NCI-H2171 treated with DMSO at 0.1 percent for 48 hours (cell line): ENCODE data around the gene ARHGEF16.
A peak's percentile ranks its signal among the peaks of the same experiment; 100 is the strongest.

Experiments used
- DNase-seq: peaks from one replicate; lab custom pipeline; 2025; lab: John Stamatoyannopoulos, UW

The ARHGEF16 gene

DNA sequence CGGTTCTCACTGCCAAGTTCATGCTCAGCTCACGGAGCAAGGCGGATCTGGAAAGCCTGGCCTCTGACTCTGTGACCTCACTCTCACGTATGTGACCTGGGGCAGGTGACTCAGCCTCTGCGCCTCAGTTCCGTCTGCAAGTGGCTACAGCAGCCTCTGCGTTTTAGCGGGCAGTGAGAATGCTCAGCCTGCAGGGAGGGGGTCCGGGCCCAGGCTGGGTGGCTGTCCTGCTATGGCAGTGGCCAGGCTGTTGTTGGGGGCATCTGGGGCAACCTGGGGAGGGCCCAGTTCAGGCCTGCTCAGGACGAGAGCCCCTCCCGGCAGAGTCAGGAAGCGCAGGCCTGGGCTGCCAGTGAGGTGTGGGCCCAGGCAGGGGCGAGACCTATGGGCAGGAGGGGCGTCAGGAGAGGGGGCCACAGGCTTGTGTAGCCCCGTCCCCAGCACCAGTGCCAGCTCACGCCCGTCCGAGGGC lies 27.9 kb downstream of the ARHGEF16 start:
- no peak for DNase-seq

DNA sequence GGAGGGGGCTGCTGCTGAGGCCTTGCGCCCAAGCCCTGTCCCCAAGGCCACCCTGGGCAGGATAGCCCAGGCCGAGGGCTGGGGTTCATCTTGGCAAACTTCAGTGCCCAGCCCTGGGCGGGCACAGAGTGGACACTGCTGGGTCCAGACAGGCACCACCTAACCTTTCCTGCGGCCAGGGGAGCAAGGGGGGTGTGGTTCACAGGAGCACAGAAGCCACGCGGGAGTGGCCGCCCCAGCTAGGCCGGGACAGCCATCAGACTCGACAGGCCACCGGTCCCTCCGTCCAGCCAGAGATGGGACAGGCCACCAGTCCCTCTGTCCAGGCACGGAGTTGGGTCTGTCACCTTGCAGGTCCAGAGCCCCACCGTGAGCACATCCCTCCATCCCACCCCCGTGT lies 28.9 kb downstream of the ARHGEF16 start:
- DNase-seq, result no peak

DNA sequence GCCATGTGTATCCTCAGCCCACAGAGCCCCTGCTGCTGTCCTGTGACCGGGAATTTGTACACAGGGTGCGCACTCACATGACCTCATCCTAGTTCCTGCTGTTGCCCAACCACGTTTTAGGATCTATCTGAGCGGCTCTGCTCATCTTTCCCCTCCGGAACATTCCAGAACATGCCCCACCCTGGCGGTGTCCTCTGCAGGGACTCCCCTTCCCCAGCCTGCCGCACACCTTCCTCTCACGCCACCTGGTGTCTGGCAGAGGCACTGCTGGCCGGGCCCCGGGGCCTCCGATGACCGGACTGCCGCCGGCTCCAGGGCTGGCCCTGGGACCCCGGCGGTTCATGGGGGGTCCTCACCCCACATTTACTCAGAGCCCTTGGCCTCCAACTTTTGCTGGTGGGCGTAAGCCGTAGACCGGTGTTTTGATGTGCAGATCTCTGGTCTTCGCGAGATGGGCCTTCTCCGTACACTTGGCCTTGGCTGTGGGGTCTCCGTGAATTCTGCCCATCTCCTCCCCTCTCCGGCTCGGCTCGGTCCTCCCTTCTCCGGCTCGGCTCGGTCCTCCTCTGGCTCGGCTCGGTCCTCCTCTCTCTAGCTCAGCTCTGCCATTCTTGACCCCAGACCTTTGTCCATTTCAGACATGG lies 29.5 kb downstream of the ARHGEF16 start:
- no peak for DNase-seq

GRCh38 chr1:3485016-3485415 lies 30.6 kb downstream of the ARHGEF16 start:
- DNase-seq, result no peak

- no peak for DNase-seq
Observed at GRCh38 chr1:3488432-3488831, 34.0 kb downstream of the ARHGEF16 start.

DNA sequence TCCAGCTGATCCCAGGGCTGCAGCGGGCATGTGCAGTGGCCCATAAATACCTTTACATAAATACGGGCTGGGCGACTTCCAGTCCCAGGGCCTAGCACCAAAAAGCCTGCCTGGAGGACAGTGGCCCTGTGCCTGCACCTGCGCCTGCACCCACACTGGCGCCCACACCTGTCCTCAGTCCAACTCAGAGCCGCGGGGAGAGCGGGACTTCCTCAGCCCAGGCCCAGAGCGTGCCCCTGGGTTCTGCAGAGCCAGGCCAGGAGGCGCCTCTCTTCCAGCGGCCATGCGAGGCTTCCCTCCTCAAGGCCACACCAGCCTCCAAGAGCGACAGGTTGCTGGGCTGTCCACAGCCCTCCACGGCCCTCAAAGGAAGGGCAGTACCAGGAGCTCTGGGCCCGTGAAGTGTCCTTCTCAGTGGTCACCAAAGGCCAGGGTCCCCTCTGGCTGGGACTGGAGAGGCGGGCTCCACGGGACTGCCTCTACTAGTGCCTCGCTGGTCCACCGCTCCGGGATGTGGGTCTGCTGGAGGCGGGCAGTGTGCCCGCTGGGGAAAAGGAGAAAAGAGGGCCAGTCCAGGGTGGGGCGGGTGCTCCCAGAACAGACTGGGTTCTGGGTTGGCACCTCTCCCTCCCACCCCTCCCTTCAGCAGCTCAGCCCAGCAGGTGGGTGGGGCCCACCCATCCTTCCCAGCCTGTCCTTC lies 35.7 kb downstream of the ARHGEF16 start:
- DNase-seq, result no peak

DNA sequence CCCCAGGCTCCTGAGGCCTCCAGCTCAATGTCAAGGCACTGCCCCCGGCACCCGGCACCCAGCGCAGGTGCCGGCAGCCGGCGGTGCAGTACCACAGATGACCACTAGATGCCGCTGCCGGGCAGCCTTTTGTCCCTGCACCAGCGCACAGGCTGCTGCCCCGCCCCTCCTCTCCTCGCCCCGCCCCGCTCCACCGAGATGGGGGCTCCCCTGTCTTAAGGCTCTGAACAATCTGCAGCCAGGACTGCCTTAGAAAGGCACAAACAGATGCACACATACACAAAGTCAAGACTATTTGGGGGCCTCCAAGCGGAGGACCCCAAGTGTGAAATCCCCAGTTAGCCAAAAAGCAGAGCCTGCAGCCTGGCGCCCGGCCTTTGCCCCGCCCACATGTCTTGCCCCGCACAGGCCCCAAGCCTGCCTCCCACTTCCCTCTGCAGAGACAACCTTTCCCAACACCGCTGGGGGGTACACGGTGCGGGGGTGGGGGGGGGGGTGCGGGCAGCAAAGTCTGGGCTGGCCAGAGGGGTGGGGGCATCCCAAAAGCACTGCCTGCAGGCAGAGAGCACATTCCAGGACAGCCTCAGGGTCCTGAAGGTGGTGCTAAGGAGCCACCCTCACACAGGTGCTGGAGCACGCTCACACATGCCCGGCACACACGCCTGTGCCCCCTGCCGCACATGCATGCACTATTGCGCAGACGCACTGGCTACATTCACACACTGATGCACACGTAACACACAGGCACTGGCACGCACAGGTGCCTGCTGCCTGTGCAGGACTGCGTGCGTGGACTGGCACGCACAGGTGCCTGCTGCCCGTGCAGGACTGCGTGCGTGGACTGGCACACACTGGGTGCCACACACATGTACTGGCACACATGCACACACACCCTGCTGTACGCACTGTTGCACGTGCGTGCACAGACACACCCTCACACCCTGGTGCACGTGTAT lies 37.1 kb downstream of the ARHGEF16 start:
- DNase-seq, result peak; percentile 63

- DNase-seq, result no peak
Observed at GRCh38 chr1:3492545-3493246, 38.2 kb downstream of the ARHGEF16 start.

DNA sequence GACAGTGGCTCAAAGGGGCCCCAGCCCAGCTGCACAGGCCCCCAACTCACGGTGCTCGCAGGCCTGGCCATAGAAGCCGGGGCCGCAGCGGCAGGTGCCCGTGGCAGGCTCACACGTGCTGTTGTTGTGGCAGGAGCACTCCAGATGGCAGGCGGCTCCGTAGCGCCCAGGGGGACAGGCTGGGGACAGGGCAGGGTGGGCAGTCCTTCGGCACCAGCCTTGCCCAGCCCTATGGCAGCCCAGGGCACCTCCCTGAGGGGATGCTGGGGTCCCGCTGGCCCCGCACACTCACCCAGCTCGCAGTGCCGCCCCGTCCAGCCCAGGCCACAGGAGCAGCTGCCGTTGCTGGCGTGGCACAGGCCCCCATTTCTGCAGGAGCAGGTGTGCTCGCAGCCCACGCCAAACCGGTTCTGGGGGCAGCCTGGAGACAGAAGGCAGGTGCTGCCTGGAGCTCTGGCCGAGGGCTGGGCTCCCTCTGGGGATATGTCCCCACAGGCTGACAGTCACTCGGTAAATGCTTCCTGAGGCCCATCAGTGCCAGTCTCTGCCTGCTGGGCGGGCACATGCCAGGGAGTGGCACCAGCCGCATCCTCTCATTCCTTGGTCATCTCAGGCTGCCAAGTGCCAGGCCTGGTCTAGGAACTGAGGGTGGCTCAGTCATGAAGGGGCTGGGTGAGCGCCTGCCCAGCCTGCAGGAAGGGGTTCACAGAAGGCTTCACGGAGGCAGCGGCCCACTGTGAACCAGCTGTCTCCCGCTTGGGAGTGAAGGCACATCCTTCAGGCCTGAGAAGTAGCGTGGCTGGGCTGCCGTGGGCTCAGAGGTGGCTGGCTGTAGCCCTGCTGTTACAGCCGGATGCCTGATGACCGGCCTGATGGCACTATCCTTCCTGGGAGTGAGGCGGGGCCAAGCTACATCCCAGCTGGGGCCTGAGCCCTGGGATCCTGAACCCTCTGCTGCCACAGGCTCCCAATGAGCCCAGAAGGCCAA lies 40.1 kb downstream of the ARHGEF16 start:
- peak; percentile 36 for DNase-seq

DNA sequence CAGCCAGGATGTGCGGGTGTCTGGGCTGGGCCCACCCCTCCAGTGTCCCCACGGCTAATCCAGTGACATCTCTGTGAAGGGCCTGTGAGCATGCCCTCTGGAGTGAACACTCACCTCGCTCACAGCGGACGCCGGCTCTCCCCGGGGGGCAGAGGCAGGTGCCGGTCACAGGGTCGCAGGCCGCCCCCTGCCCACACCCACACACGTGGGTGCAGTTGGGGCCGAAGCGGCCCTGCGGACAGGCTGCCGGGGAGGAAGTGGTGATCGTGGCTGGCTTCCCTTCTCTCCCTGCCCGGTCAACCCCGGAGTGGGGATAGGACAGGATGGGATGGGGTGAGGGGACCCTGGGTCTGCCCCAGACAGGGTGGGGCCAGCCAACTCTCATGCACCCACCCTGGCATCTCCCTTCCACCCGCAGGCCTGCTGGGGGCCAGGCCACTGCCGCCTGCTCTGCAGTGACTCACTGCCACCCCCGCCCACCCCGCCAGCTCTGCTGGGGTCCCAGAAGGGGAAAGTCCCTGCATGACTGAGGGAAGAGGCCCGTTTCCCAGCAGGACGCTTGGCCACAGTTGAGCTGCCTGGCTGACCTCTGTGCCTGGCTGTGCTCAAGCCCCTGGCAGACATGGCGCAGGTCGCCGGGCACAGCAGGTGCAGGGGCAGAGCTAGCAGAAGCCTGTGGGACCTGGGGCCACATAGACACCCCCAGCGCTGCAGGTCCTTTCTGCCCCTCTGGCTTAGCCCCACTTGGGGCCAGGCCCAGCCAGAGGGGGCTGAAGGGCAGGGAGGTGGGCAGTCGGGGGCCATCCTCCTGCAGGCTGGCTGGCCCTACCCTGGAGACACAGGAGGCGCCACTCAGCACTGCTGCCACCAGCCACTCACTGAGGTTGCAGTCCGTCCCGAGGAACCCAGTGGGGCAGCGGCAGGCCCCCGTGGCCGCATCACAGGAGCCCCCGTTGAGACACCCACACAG lies 41.6 kb downstream of the ARHGEF16 start:
- no peak for DNase-seq

DNA sequence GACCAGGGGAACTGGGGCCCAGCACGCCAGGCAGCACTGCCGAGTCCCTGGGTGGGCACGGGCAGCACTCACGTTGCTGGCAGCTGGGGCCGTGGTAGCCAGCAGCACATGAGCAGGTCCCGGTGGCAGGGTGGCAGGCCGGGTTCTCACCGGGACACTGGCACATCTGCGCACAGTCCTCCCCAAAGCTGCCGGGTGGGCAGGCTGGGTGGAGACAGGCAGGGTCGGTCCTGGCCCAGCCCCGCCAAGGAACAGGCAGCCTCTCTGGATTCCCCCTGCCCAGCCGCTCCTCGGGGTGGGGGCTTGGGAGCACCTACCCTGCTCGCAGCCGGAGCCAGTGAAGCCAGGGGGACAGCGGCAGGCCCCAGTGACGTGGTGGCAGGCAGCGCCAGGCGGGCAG lies 42.5 kb downstream of the ARHGEF16 start:
- DNase-seq, result no peak

GRCh38 chr1:3497521-3497920 lies 43.1 kb downstream of the ARHGEF16 start:
- no peak for DNase-seq

- DNase-seq, result no peak
Observed at GRCh38 chr1:3498246-3498930, 43.9 kb downstream of the ARHGEF16 start.

DNA sequence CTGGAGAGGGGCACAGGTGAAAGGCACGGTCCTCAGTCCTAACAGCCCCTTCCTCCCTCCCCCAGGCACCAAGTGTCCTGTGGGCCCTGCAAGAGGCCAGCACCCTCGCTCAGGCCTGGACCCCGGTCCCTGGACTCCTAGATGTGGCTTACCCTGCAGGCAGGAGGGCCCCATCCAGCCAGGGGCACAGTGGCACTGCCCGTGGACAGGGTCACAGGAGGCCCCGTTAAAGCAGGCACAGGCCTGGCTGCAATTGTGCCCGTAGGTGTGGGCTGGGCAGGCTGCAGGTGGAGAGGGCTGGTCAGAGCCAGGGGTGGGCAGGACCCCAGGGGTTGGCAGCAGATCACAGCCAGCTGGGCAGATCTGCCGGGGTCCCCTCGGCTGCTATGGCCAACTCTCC lies 44.5 kb downstream of the ARHGEF16 start:
- DNase-seq, result no peak

- no peak for DNase-seq
Observed at GRCh38 chr1:3499611-3500010, 45.1 kb downstream of the ARHGEF16 start.

- DNase-seq, result no peak
Observed at GRCh38 chr1:3500265-3500835, 45.9 kb downstream of the ARHGEF16 start.

DNA sequence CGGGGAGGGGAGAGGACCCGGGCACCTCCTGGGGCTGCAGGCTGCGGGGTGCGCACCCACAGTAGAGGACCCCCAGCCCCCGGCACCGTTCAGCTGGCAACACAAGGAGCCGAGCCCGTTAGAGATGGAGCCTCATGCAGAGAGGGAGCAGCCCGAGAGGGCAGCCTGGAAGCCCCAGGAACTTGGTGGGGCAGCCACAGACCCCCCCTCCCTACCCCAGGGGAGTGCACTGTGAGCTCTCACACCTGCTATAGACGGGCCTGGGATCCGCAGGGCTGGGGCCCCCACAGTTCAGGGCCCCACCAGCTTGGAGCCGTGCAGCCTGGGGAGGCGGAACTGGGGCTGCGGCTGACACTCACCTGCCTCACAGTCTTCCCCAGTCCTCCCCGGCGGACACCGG lies 47.0 kb downstream of the ARHGEF16 start:
- no peak for DNase-seq

- DNase-seq, result no peak
Observed at GRCh38 chr1:3501856-3502640, 47.6 kb downstream of the ARHGEF16 start.
